HepG2 (cell line): ENCODE measurements around the gene WNT1. TPM values are rescaled to one million over a fixed set of nuclear protein-coding genes. Genes with fewer than 3 reads are reported as not detected.
A peak's percentile ranks its signal among the peaks of the same experiment; 100 is the strongest.

Source experiments
- ARID4A ChIP-seq: sonication (generic); formaldehyde crosslinking; IDR thresholded peaks from 2 replicates; pipeline ENCODE4 v1.5.0; 2020; ENCODE audit warnings: mild to moderate bottlenecking, missing genetic modification reagents, borderline replicate concordance
- FOXA3 ChIP-seq: IDR thresholded peaks from 2 replicates; pipeline ENCODE4 v1.6.1; 2016; ENCODE audit warnings: missing genetic modification reagents, missing compliant biosample characterization
- HNRNPK ChIP-seq: fragments of 200-400 bp; formaldehyde crosslinking; IDR thresholded peaks from 2 replicates; pipeline ENCODE4 v1.6.1; 2018; ENCODE audit warnings: low read length, low read depth, moderate library complexity, mild to moderate bottlenecking; ENCODE audit not compliant: poor library complexity, severe bottlenecking
- XRCC5 ChIP-seq: fragments of 200-400 bp; formaldehyde crosslinking; optimal IDR thresholded peaks from 2 replicates; pipeline ENCODE3; 2017; ENCODE audit warnings: mild to moderate bottlenecking, low read length
- ZBTB7A ChIP-seq: sonication (generic); formaldehyde crosslinking; IDR thresholded peaks from 2 replicates; pipeline ENCODE4 v1.8.0; 2022; ENCODE audit warnings: mild to moderate bottlenecking, missing genetic modification reagents
- ZNF687 ChIP-seq: sonication (generic); formaldehyde crosslinking; IDR thresholded peaks from 2 replicates; pipeline ENCODE4 v1.5.1; 2020; ENCODE audit warnings: mild to moderate bottlenecking, missing genetic modification reagents, moderate library complexity
- ZNF780A ChIP-seq: sonication (generic); formaldehyde crosslinking; IDR thresholded peaks from 2 replicates; pipeline ENCODE4 v1.8.0; 2022; ENCODE audit warnings: mild to moderate bottlenecking, missing genetic modification reagents, moderate library complexity
- polyA plus RNA-seq, 8 experiments: library from polyadenylated mRNA; depleted of rRNA in 3 of 8; stranded (reverse) in 7 of 8; unstranded in 1 of 8; fragments of >200 nt; fragmentation: Illumina TruSeq in 4 of 8; extraction: Trizol in 4 of 8; gene quantifications; 2 replicates each; pipeline versions ENCODE4 v1.2.1 to v1.2.3, GENCODE V29; 2011 to 2016; ENCODE audit warnings: low read depth in 4 of 8, missing spikeins in 1 of 8, mixed read lengths in 1 of 8; ENCODE audit not compliant: insufficient read depth in 1 of 8
- total RNA-seq, 5 experiments: library from RNA; depleted of rRNA; stranded (reverse); fragments of >200 nt; fragmentation: Illumina TruSeq; extraction: Trizol; gene quantifications; 2 replicates each; pipeline ENCODE4 v1.2.3, GENCODE V29; 2016; ENCODE audit warnings: low read depth in 1 of 5
- TF ChIP-seq, protein P1 (sequence below): sonication (generic); formaldehyde crosslinking; IDR thresholded peaks from 2 replicates; pipeline ENCODE4 v1.5.0; 2020; ENCODE audit warnings: mild to moderate bottlenecking, missing genetic modification reagents, moderate library complexity

Gene WNT1
- total and polyA plus RNA-seq, 2 of the 13 experiments (the other 11 are each of a cell fraction or from before 2014, with no cell fraction given) = not detected

- peak; percentile 16; the same call in 1 of the 2 replicates for TF ChIP-seq ARID4A
- TF ChIP-seq ZNF780A (CRISPR knock-in tag) = no peak
- 0 out of 2 replicates have a peak, but pooled peaks have one; percentile 12 for TF ChIP-seq ZNF687 (CRISPR knock-in tag)
- TF ChIP-seq, protein P1, sequence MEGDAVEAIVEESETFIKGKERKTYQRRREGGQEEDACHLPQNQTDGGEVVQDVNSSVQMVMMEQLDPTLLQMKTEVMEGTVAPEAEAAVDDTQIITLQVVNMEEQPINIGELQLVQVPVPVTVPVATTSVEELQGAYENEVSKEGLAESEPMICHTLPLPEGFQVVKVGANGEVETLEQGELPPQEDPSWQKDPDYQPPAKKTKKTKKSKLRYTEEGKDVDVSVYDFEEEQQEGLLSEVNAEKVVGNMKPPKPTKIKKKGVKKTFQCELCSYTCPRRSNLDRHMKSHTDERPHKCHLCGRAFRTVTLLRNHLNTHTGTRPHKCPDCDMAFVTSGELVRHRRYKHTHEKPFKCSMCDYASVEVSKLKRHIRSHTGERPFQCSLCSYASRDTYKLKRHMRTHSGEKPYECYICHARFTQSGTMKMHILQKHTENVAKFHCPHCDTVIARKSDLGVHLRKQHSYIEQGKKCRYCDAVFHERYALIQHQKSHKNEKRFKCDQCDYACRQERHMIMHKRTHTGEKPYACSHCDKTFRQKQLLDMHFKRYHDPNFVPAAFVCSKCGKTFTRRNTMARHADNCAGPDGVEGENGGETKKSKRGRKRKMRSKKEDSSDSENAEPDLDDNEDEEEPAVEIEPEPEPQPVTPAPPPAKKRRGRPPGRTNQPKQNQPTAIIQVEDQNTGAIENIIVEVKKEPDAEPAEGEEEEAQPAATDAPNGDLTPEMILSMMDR (CRISPR knock-in tag) = peak; percentile 86
- TF ChIP-seq FOXA3 = peak; percentile 43
- TF ChIP-seq ZBTB7A (CRISPR knock-in tag) = peak; percentile 55; the same call in 1 of the 2 replicates
- TF ChIP-seq HNRNPK = no peak
- peak; percentile 62 for TF ChIP-seq XRCC5
Measured at GRCh38 chr12:48988030-48988649, 10.0 kb downstream of the WNT1 start (continued).
